ENCODE results near the gene TMEM147. TPM values are rescaled to one million over a fixed set of nuclear protein-coding genes. Genes with fewer than 3 reads are reported as not detected.

TMEM147 gene
- total RNA-seq, 2 donors from 2014 or later, result 49.6 to 114 TPM

- no peak within 1 kb of the TSS for H3K9ac ChIP-seq (ENCODE audit: low read depth in 2 of 2, low read length in 2 of 2)
- H3K4me1 ChIP-seq, result no peaks in the 10 kb centered on the region
- no peak for DNase-seq
- no peak for TF ChIP-seq CTCF (IDR thresholded peaks at IDR 0.05)
- H3K9me3 ChIP-seq, result no peaks in the 10 kb centered on the region
- intact Hi-C loops (cut with DNase I), result no loop called here
- peaks cover 1% of the 10 kb centered on the region for H3K27me3 ChIP-seq
- no peak within 1 kb of the TSS for H3K4me3 ChIP-seq
- no peak within 1 kb of the TSS for H3K27ac ChIP-seq
- no peaks in the 10 kb centered on the region for H3K36me3 ChIP-seq
These were observed 17.0 kb upstream of the TMEM147 start, which contains the start of gene SBSN for GRCh38 chr19:35528218-35529038. Gene SBSN, minus strand, starts transcription at chr19:35528311. Its CDS starts 30 bp downstream, at chr19:35528281.

- no peaks in the 10 kb centered on the region for H3K4me1 ChIP-seq
- no peak overlapping the region for H3K9ac ChIP-seq (ENCODE audit: low read depth in 2 of 2, low read length in 2 of 2)
- no peak for TF ChIP-seq CTCF (IDR thresholded peaks at IDR 0.05)
- H3K27me3 ChIP-seq, result peaks cover 4% of the 10 kb centered on the region
- no peak for DNase-seq
- no peak overlapping the region for H3K4me3 ChIP-seq
- intact Hi-C loops (cut with DNase I), result no loop called here
- H3K27ac ChIP-seq, result no peak overlapping the region
- no peaks in the 10 kb centered on the region for H3K9me3 ChIP-seq
- H3K36me3 ChIP-seq, result no peaks in the 10 kb centered on the region
These were observed 15.9 kb upstream of the TMEM147 start for GRCh38 chr19:35529241-35530218.

DNA sequence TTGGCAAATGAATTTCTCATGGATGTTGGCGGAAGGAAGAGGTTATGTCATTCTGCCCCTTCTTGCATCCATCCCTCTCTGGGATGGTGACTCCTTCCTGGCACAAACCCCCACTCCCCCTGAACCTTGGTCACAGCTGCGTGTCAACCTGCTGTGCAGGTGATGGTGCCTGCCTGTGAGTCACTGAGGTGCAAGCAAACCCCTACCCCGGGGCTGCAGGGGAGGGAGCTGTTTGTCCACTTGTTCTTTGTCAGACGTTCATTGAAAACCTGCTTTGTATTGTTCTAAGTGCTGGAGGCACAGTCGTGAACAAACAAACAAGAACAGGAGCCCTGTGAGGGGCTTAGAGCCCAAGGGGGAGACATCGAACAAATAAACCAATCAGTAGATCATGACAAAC, 14.1 kb upstream of the TMEM147 start:
- no peak for DNase-seq
- Histone ChIP-seq H3K9me3 (no peaks in the 10 kb centered on the region), H3K4me3 (no peak overlapping the region), H3K27ac (no peak overlapping the region), H3K36me3 (no peaks in the 10 kb centered on the region), H3K27me3 (peaks cover 4% of the 10 kb centered on the region), H3K4me1 (no peaks in the 10 kb centered on the region), H3K9ac (ENCODE audit: low read depth in 2 of 2, low read length in 2 of 2) (no peak overlapping the region)
- TF ChIP-seq CTCF (IDR thresholded peaks at IDR 0.05), result no peak
- intact Hi-C loops (cut with DNase I), result no loop called here

DNA sequence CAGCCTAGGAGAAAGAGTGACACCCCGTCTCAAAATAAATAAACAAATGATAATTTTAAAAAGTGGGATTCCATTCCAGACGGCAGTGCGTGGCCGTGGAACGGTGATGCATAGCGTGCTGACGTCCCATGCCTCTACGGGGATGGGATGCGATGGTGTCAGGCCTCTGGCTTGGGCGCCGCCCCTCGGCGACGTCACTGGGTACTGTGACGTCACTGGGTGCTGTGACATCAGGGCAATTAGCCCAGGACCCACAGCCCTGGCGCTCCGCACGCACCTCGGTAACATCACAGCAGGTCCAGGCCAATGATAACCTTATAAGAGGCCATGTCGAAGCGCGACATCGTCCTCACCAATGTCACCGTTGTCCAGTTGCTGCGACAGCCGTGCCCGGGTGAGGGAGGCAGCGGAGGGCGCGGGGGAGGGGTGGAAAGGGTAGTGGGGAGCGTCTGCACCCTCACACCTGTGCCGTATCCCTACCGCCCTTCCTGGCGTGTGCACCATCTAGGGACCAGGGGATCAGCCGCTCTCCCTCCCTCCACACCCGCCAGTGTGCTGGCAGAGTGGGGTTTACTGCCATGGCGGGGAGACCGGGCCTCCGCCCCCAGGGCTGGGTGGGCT, 12.1 kb upstream of the TMEM147 start, which contains the start of gene GAPDHS:
Gene GAPDHS, plus strand, starts transcription at position 256 of the 621 bp plus-strand sequence. Its CDS starts 72 bp downstream, at position 328.
- Histone ChIP-seq H3K4me3 (no peak within 1 kb of the TSS), H3K27ac (no peak within 1 kb of the TSS), H3K27me3 (peaks cover 4% of the 10 kb centered on the region), H3K36me3 (no peaks in the 10 kb centered on the region), H3K9me3 (no peaks in the 10 kb centered on the region), H3K4me1 (no peaks in the 10 kb centered on the region), H3K9ac (ENCODE audit: low read depth in 2 of 2, low read length in 2 of 2) (no peak within 1 kb of the TSS)
- DNase-seq, result no peak
- TF ChIP-seq CTCF (IDR thresholded peaks at IDR 0.05), result no peak
- intact Hi-C loops (cut with DNase I), result no loop called here

DNA sequence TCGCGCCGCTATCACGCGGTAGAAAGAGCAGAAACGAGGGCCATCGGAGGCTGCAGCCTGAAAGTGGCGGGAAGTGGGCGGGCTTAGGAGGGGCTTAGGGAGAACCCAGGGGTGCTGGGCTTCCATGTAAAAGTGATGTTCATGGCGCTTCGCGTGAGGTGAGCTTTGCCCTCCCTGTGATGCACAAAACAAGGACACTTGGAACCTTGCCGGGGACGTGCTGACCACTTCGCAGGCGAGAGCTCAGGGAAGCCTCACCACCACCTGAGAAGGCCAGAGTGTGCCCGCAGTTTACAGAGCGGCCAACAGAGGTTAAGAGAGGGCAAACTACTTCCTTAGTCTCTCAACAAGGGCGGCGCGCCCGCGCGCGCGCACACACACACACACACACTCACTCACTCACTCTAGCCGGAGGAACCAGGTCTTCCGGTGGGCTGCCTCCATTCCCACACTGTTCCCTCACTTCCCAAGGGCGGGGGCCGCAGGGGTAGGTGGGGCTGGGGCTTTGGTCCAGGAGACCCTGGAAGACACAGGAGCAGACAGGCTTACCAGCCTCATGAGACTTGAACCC, 11.5 kb upstream of the TMEM147 start:
- Histone ChIP-seq H3K9ac (ENCODE audit: low read depth in 2 of 2, low read length in 2 of 2) (no peak overlapping the region), H3K27ac (no peak overlapping the region), H3K9me3 (no peaks in the 10 kb centered on the region), H3K4me1 (no peaks in the 10 kb centered on the region), H3K36me3 (no peaks in the 10 kb centered on the region), H3K27me3 (peaks cover 4% of the 10 kb centered on the region), H3K4me3 (no peak overlapping the region)
- intact Hi-C loops (cut with DNase I), result no loop called here
- DNase-seq, result no peak
- TF ChIP-seq CTCF (IDR thresholded peaks at IDR 0.05), result no peak
